ENCODE measurements around the gene OSTF1. TPM values are rescaled to one million over a fixed set of nuclear protein-coding genes. Genes with fewer than 3 reads are reported as not detected.

The OSTF1 gene
- total RNA-seq, 3 donors from 2014 or later, result 26.9 to 38.9 (median 36.4) TPM

DNA sequence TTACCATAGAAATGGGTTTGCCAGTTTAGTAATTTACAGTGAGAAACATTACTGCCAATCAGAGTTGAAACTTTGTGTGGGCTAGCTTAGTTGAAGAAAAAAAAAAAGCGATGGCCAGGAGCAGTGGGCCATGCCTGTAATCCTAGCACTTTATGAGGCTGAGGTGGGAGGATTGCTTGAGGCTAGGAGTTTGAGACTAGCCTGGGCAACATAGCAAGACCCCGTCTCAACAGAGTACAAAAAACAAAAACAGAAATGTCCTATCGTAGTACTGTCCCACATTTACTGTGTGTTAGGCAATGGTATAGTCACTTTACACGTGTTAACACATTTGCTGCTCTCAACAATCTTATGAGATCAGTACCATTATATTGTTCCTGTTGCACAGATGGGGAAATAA is 2.3 kb downstream of the OSTF1 start:
- Histone ChIP-seq H3K27me3 (no peaks in the 10 kb centered on the region), H3K4me1 (peaks cover 0 to 10% of the 10 kb centered on the region in 2 donors), H3K36me3 (no peaks in the 10 kb centered on the region), H3K27ac (no peak overlapping the region), H3K9me3 (no peaks in the 10 kb centered on the region), H3K4me3 (no peak overlapping the region)
- no peak for DNase-seq (ENCODE audit: low spot score in 2 of 2)
- intact Hi-C loops (cut with DNase I; ENCODE audit: low total_unique reads), result no loop called here
- TF ChIP-seq POLR2AphosphoS5 (IDR thresholded peaks at IDR 0.05) (no peak), POLR2A (IDR thresholded peaks at IDR 0.05) (no peak)
- TF ChIP-seq, protein P1, sequence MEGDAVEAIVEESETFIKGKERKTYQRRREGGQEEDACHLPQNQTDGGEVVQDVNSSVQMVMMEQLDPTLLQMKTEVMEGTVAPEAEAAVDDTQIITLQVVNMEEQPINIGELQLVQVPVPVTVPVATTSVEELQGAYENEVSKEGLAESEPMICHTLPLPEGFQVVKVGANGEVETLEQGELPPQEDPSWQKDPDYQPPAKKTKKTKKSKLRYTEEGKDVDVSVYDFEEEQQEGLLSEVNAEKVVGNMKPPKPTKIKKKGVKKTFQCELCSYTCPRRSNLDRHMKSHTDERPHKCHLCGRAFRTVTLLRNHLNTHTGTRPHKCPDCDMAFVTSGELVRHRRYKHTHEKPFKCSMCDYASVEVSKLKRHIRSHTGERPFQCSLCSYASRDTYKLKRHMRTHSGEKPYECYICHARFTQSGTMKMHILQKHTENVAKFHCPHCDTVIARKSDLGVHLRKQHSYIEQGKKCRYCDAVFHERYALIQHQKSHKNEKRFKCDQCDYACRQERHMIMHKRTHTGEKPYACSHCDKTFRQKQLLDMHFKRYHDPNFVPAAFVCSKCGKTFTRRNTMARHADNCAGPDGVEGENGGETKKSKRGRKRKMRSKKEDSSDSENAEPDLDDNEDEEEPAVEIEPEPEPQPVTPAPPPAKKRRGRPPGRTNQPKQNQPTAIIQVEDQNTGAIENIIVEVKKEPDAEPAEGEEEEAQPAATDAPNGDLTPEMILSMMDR (IDR thresholded peaks at IDR 0.05), result no peak

DNA sequence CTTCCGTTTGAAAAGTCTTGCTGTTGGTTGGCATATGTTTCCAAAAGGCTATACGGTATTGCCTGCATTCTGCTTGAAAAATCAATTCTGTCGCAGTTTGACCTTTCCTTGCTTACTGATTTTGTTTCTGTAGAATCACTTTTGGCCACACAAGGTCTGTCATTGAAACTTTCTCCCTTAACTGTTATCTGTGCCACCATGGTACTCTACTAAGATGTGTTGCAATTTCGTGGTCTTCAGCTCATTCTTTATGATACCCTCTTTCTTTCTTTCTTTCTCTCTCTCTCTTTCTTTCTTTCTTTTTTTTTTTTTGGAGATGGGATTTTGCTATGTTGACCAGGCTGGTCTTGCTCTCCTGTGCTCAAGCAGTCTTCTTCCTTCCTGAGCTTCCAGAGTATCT is 4.5 kb downstream of the OSTF1 start:
- peaks cover 0 to 6% of the 10 kb centered on the region in 2 donors for H3K4me1 ChIP-seq
- intact Hi-C loops (cut with DNase I; ENCODE audit: low total_unique reads), result no loop called here
- DNase-seq (ENCODE audit: low spot score in 2 of 2), result no peak
- no peaks in the 10 kb centered on the region for H3K27me3 ChIP-seq
- no peaks in the 10 kb centered on the region for H3K36me3 ChIP-seq
- H3K27ac ChIP-seq, result no peak overlapping the region
- H3K4me3 ChIP-seq, result no peak overlapping the region
- no peak for TF ChIP-seq POLR2A (IDR thresholded peaks at IDR 0.05)
- no peak for TF ChIP-seq POLR2AphosphoS5 (IDR thresholded peaks at IDR 0.05)
- TF ChIP-seq, protein P1 (IDR thresholded peaks at IDR 0.05), result no peak
- no peaks in the 10 kb centered on the region for H3K9me3 ChIP-seq

DNA sequence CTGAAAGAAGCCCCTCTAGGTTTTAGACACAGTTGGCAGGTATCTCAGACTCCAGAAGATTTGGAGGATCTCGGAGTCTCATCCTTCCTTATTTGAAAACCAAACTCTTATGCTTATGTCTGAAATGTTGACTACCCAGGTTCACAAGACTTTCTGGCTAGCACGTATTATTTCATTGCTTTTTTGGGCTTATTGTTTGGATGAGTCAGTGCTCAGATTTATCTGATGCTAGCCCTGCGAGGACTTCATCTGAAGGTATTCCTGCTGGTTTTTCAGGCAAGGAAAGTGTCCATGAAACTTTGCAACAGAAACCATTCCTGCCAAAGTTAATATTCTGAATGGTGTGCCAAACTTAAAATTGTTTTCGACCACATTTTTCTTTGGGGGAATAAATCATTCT is 8.5 kb downstream of the OSTF1 start:
- H3K36me3 ChIP-seq, result no peaks in the 10 kb centered on the region
- H3K27me3 ChIP-seq, result no peaks in the 10 kb centered on the region
- H3K9me3 ChIP-seq, result no peaks in the 10 kb centered on the region
- DNase-seq (ENCODE audit: low spot score in 2 of 2), result no peak
- peak overlapping the region; percentile 3 to 12 for H3K27ac ChIP-seq
- TF ChIP-seq, protein P1 (IDR thresholded peaks at IDR 0.05), result no peak
- no peak for TF ChIP-seq POLR2AphosphoS5 (IDR thresholded peaks at IDR 0.05)
- TF ChIP-seq POLR2A (IDR thresholded peaks at IDR 0.05), result no peak
- intact Hi-C loops (cut with DNase I; ENCODE audit: low total_unique reads), result no loop called here
- H3K4me3 ChIP-seq, result no peak overlapping the region
- no peaks in the 10 kb centered on the region for H3K4me1 ChIP-seq

DNA sequence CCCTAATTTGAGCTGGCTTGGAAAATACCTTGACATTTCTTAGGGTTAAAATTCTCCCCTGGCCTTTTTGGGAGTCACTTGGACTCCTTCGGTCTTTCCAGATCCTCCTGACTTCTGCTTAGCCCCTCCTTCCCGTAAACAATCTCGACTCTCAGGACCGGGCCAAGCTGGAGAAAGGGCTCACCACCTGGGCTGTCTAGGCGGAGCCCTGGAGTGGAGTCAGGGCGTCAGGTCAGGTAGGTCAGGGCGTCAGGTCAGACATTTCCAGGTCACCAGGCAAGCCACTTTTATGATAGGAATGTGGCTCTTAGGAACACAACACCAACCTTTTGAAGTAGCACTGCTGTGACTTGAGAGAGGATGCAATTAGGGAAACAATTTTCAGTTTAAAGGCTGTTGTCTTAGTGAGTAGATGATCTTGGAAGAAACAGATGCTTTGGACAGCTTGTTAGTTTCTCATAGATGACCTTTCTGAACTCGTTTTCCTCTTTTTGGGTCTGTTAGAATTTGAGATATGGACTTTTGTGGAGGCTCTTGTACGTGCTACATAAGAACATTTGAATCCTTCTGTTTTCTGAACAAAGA is 12.8 kb downstream of the OSTF1 start:
- Histone ChIP-seq H3K9me3 (no peaks in the 10 kb centered on the region), H3K4me1 (no peaks in the 10 kb centered on the region), H3K36me3 (no peaks in the 10 kb centered on the region), H3K27ac (peak overlapping the region in 1 of 2 donors; percentile 13), H3K27me3 (no peaks in the 10 kb centered on the region), H3K4me3 (no peak overlapping the region)
- no peak for DNase-seq (ENCODE audit: low spot score in 2 of 2)
- TF ChIP-seq, protein P1 (IDR thresholded peaks at IDR 0.05), result no peak
- no peak for TF ChIP-seq POLR2AphosphoS5 (IDR thresholded peaks at IDR 0.05)
- no peak for TF ChIP-seq POLR2A (IDR thresholded peaks at IDR 0.05)
- intact Hi-C loops (cut with DNase I; ENCODE audit: low total_unique reads), result no loop called here

DNA sequence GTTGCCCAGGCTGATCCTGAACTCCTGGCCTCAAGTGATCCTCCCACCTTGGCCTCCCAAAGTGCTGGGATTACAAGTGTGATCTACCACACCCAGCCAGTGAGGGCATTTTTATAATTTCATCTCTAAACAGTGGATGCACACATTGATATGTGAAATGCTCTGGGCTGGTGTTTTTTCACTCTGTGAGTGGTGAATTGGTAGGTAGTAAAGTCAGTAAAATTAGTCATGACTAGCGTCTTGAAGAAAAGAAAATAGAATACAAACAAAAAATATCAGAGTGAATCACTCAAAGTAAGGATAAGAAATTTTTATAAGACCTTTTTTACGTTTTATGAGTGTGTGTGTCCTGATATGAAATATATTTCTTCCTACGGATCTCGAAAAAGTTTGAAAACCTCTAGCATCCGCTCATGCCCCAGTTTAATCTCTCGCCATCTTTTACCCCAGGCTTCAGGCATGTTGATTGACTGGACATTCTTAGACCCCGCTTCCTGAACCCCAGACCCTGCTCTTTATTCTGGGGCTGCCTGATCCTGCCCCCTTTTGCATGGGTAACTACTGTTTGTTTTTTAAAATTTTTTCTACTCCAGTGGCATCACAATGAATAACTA is 14.0 kb downstream of the OSTF1 start:
- TF ChIP-seq, protein P1 (IDR thresholded peaks at IDR 0.05), result no peak
- TF ChIP-seq POLR2A (IDR thresholded peaks at IDR 0.05) (no peak), POLR2AphosphoS5 (IDR thresholded peaks at IDR 0.05) (no peak)
- Histone ChIP-seq H3K9me3 (no peaks in the 10 kb centered on the region), H3K4me3 (no peak overlapping the region), H3K4me1 (no peaks in the 10 kb centered on the region), H3K36me3 (no peaks in the 10 kb centered on the region), H3K27ac (no peak overlapping the region), H3K27me3 (no peaks in the 10 kb centered on the region)
- DNase-seq (ENCODE audit: low spot score in 2 of 2), result no peak
- intact Hi-C loops (cut with DNase I; ENCODE audit: low total_unique reads), result no loop called here

All from breast epithelium (tissue), 4 donors.